Liver (tissue), 3 donors: ENCODE data around the gene KLHL14.

Experiments used
- CTCF ChIP-seq: fragments of 150-350 bp; IDR thresholded peaks from 2 replicates; pipeline ENCODE4 v1.5.1; 2017; ENCODE audit warnings: improper control_type of control experiment, low read depth, low read length; ENCODE audit not compliant: missing input control
- FOXA2 ChIP-seq: IDR thresholded peaks from 2 replicates; pipeline ENCODE4 v1.6.1; 2016; ENCODE audit warnings: antibody characterized with exemption
- HNF4G ChIP-seq: IDR thresholded peaks from 2 replicates; pipeline ENCODE4 v1.6.1; 2016; ENCODE audit warnings: antibody characterized with exemption
- JUND ChIP-seq, 2 donors: IDR thresholded peaks; 2 replicates each; pipeline ENCODE4 v1.6.1; 2016; ENCODE audit warnings: antibody characterized with exemption in 2 of 2
- RAD21 ChIP-seq, 2 donors: IDR thresholded peaks; 2 replicates each; pipeline ENCODE4 v1.6.1; 2016; ENCODE audit warnings: antibody characterized with exemption in 2 of 2, mild to moderate bottlenecking in 2 of 2
- RXRA ChIP-seq, 2 donors: IDR thresholded peaks; 2 replicates each; pipeline ENCODE4 v1.6.1; 2017 to 2018; ENCODE audit warnings: antibody characterized with exemption in 2 of 2, mild to moderate bottlenecking in 1 of 2
- SP1 ChIP-seq: IDR thresholded peaks from 2 replicates; pipeline ENCODE4 v1.6.1; 2018; ENCODE audit warnings: antibody characterized with exemption, mild to moderate bottlenecking
- TAF1 ChIP-seq: conservative IDR thresholded peaks from 2 replicates; pipeline ENCODE4 v1.6.1; 2016; ENCODE audit warnings: antibody characterized with exemption, mild to moderate bottlenecking
- YY1 ChIP-seq: IDR thresholded peaks from 2 replicates; pipeline ENCODE4 v1.6.1; 2016; ENCODE audit warnings: antibody characterized with exemption, mild to moderate bottlenecking
- ZBTB33 ChIP-seq: IDR thresholded peaks from 2 replicates; pipeline ENCODE4 v1.6.1; 2016; ENCODE audit warnings: antibody characterized with exemption
- TF ChIP-seq, protein P1 (sequence below): IDR thresholded peaks from 2 replicates; pipeline ENCODE4 v1.6.1; 2016; ENCODE audit warnings: antibody characterized with exemption, mild to moderate bottlenecking
- donor health status: healthy.
- donor health status: healthy.

GRCh38 chr18:32771871-32772580, 797 bp downstream of the KLHL14 start:
- TF ChIP-seq SP1, result no peak
- no peak for TF ChIP-seq CTCF
- no peak for TF ChIP-seq FOXA2
- no peak for TF ChIP-seq JUND (IDR thresholded peaks at IDR 0.05)
- TF ChIP-seq HNF4G, result no peak
- no peak for TF ChIP-seq RXRA (IDR thresholded peaks at IDR 0.05)
- no peak for TF ChIP-seq YY1
- no peak for TF ChIP-seq TAF1
- TF ChIP-seq, protein P1, sequence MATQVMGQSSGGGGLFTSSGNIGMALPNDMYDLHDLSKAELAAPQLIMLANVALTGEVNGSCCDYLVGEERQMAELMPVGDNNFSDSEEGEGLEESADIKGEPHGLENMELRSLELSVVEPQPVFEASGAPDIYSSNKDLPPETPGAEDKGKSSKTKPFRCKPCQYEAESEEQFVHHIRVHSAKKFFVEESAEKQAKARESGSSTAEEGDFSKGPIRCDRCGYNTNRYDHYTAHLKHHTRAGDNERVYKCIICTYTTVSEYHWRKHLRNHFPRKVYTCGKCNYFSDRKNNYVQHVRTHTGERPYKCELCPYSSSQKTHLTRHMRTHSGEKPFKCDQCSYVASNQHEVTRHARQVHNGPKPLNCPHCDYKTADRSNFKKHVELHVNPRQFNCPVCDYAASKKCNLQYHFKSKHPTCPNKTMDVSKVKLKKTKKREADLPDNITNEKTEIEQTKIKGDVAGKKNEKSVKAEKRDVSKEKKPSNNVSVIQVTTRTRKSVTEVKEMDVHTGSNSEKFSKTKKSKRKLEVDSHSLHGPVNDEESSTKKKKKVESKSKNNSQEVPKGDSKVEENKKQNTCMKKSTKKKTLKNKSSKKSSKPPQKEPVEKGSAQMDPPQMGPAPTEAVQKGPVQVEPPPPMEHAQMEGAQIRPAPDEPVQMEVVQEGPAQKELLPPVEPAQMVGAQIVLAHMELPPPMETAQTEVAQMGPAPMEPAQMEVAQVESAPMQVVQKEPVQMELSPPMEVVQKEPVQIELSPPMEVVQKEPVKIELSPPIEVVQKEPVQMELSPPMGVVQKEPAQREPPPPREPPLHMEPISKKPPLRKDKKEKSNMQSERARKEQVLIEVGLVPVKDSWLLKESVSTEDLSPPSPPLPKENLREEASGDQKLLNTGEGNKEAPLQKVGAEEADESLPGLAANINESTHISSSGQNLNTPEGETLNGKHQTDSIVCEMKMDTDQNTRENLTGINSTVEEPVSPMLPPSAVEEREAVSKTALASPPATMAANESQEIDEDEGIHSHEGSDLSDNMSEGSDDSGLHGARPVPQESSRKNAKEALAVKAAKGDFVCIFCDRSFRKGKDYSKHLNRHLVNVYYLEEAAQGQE, result no peak
- no peak for TF ChIP-seq RAD21 (IDR thresholded peaks at IDR 0.05)
- TF ChIP-seq ZBTB33, result no peak
